ENCODE data around the gene GPS1.
A peak's percentile ranks its signal among the peaks of the same experiment; 100 is the strongest.

Gene GPS1

DNA sequence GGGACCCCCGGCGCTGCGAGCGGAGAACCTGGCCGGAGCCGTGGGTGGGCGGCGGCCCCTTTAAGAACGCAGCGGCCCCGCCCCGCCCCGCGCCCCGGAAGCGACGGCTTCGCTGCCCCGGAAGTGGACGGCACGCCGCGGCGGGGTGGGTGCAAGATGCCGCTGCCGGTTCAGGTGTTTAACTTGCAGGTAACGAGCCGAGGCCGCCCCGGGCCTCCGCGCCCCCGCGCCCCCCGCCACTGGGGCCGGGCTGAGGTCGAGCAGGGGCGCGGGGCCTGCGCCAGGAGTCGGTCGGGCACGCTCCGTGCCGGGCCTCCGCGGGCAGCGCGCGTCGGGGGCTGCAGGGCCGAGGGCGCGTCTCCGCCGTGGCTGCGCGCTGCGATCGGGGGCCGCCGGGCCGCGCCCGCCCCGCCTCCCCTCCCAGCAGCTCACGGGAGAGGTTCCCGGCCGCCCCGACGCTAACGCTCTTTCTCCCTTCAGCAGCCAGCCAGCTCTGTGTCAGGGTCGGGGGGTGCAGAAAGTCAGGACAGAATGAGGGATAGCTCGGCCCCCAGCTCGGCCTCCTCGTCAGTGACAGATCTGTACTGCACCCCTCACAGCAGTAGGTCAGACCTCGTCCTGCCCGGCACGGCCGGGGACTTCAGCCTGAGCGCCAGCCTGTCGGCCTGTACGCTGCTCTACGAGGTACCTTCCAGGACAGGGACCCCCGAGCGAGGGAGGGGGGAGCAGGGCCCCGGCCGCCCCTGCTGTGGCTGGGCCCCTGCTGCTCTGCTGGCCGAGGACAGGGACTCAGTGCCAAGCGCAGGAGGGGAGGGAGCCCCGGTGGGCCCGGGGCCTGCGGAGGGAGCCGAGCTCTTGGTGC, at the start of gene GPS1, which contains the start of gene RFNG:
GPS1 (plus strand) TSS at position 123 of the 862 bp plus-strand sequence; CDS start at position 157, 34 bp downstream.
RFNG (minus strand) TSS at position 36 of the 862 bp plus-strand sequence. CDS start 45 bp downstream, outside the sequence.
- no peaks in the 10 kb centered on the region for H3K27me3 ChIP-seq
- TF ChIP-seq, protein P1, sequence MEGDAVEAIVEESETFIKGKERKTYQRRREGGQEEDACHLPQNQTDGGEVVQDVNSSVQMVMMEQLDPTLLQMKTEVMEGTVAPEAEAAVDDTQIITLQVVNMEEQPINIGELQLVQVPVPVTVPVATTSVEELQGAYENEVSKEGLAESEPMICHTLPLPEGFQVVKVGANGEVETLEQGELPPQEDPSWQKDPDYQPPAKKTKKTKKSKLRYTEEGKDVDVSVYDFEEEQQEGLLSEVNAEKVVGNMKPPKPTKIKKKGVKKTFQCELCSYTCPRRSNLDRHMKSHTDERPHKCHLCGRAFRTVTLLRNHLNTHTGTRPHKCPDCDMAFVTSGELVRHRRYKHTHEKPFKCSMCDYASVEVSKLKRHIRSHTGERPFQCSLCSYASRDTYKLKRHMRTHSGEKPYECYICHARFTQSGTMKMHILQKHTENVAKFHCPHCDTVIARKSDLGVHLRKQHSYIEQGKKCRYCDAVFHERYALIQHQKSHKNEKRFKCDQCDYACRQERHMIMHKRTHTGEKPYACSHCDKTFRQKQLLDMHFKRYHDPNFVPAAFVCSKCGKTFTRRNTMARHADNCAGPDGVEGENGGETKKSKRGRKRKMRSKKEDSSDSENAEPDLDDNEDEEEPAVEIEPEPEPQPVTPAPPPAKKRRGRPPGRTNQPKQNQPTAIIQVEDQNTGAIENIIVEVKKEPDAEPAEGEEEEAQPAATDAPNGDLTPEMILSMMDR (IDR thresholded peaks at IDR 0.05): no peak
- peaks cover 6 to 45% (median 30%) of the 10 kb centered on the region in 4 donors for H3K4me1 ChIP-seq
- peak within 1 kb of the TSS; percentile 66 to 75 for H3K27ac ChIP-seq
- H3K4me3 ChIP-seq: peak within 1 kb of the TSS; percentile 75 to 93
- H3K36me3 ChIP-seq: peaks cover 44 to 74% (median 63%) of the 10 kb centered on the region in 3 donors
- peak; percentile 72 to 85 for DNase-seq
- H3K9me3 ChIP-seq: no peaks in the 10 kb centered on the region
- intact Hi-C loops (cut with DNase I; ENCODE audit: low total_unique reads): no loop called here

DNA sequence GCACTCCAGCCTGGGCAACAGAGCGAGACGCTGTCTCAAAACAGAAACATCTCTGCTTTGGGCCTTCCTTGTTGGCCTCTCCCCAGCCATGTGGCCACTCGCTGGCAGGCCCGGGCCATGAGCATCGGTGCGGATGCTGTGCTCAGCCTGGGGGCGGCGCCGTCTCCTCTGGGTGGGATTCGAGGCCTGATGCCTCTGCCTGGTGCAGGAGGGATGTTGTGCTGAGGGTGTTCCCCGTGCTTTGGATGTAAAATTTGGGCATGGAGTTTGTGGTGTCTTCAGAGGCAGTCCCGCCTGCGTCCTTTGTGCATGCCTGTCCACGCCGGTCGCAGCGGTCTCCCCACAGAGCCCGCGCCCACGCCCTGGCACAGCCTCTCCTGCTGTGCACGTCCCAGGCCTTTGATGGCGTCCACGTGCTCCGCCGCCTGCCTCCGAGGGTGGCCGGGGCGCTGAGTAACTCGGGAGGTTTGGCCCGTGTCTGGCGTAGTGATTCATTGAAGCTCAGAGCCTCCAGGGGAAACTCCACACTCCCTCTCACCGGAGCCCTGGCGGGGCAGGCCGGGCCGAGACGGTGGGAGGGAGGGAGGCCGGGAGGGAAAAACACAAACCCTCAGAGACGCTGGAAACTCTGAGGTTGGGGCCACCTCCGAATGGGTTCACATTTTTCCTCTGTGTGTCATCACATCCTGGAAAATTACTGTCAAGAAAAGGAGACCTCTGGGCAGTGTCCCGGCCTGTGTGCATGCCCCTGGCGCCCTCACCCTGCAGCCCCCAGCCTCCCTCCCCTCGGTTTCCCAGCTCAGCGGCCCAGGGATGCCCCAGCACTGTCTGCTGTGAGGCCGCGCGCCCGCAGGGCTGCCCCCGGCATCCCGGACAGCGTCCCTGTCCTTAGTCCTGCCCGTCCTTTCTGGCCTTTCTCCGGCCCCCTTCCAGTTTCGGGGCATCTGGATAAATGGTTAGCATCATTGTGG, 48.0 kb upstream of the GPS1 start:
- TF ChIP-seq, protein P1 (IDR thresholded peaks at IDR 0.05): no peak
- H3K9me3 ChIP-seq: no peaks in the 10 kb centered on the region
- no peaks in the 10 kb centered on the region for H3K27me3 ChIP-seq
- peak overlapping the region; percentile 41 to 64 for H3K27ac ChIP-seq
- peaks cover 6 to 62% (median 51%) of the 10 kb centered on the region in 4 donors for H3K4me1 ChIP-seq
- DNase-seq: peak; percentile 83 to 96
- intact Hi-C loops (cut with DNase I; ENCODE audit: low total_unique reads): no loop called here
- no peak overlapping the region for H3K4me3 ChIP-seq
- H3K36me3 ChIP-seq: no peaks in the 10 kb centered on the region

DNA sequence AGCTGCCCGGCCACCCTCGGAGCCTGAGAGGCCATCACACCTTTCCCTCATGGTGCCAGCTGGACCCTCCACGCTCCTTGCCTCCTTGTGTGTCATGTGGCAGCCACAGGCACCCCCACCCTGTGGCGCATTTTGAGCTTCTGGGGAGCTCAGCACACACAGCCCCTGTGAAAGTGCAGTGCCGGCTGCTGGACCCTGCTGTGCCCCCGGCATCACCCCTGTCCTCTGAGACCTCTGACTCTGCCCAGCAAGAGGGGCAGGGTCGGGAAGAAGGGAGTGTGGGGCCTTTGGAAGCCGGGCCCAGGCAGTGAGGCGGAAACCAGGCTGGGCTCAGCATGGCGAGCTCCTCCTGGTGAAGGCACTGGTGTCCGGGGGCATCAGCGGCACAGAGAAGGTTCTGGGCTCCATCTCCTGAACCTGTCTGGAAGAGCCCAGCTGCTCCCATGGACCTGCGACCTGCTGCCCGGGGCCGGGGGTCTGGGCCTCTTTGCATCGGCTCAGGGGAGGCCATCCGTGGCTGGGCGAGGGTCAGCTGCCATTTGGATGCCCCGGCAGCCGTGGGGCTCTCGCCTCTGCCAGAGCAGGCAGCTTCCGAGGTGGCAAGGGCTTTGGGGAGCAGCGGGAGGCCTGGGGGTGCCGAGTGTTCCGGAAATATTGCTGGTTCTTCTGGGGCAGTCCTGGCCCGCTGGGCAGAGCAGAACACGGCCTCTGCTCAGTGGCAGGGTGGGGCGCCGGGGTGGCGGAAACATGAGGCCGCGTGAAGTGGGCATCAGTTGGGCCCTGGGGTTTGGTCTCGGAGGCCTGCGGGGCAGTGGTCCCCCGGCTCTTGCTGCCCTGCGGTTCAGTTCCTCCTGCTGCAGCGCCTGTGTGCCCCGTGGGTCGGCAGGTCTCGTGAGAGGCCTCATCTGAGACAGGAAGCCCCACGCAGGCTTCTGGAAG, 46.9 kb upstream of the GPS1 start:
- intact Hi-C loops (cut with DNase I; ENCODE audit: low total_unique reads): no loop called here
- no peaks in the 10 kb centered on the region for H3K27me3 ChIP-seq
- no peak for DNase-seq
- TF ChIP-seq, protein P1 (IDR thresholded peaks at IDR 0.05): no peak
- H3K4me1 ChIP-seq: peaks cover 6 to 62% (median 51%) of the 10 kb centered on the region in 4 donors
- no peaks in the 10 kb centered on the region for H3K9me3 ChIP-seq
- H3K27ac ChIP-seq: peak overlapping the region; percentile 34 to 64
- H3K4me3 ChIP-seq: no peak overlapping the region
- peaks cover 0 to 9% (median 0%) of the 10 kb centered on the region in 3 donors for H3K36me3 ChIP-seq

DNA sequence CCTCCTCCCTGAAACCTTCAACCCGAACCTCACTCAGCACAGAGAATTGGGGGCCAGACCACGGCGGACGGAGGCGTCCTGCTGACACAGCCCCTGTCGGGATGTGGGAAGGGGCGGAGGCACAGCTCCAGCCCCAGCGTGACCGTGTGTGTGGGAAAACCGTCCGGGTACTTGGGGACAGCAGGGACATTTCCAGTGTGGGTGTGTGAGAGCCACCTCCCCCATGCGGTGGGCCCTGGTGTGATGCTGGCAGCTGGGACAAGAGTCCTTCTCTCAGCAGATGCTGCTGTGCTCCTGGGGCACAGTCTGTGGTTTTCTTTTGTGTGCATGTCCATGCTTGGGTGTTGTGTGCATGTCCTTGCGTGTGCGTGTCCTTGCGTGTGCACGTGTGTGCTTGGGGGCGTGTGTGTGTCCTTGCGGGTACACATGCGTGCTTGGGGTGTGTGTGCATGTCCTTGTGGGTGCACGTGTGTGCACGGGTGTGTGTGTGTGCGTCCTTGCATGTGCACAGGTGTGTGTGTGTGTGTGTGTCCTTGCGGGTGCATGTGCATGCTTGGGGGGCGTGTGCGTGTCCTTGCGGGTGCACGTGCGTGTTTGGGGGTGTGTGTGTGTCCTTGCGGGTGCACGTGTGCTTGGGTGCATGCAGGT, 45.9 kb upstream of the GPS1 start:
- Histone ChIP-seq H3K4me3 (no peak overlapping the region), H3K4me1 (peaks cover 6 to 62% (median 51%) of the 10 kb centered on the region in 4 donors), H3K27ac (no peak overlapping the region), H3K9me3 (no peaks in the 10 kb centered on the region), H3K27me3 (no peaks in the 10 kb centered on the region), H3K36me3 (peaks cover 0 to 13% (median 0%) of the 10 kb centered on the region in 3 donors)
- intact Hi-C loops (cut with DNase I; ENCODE audit: low total_unique reads): no loop called here
- DNase-seq: no peak
- TF ChIP-seq, protein P1 (IDR thresholded peaks at IDR 0.05): no peak

All from tibial artery (tissue), 4 donors.